ENCODE results near the gene MS4A10. TPM values are rescaled to one million over a fixed set of nuclear protein-coding genes. Genes with fewer than 3 reads are reported as not detected.

Gene MS4A10
- total RNA-seq, 1 donor, result not detected

DNA sequence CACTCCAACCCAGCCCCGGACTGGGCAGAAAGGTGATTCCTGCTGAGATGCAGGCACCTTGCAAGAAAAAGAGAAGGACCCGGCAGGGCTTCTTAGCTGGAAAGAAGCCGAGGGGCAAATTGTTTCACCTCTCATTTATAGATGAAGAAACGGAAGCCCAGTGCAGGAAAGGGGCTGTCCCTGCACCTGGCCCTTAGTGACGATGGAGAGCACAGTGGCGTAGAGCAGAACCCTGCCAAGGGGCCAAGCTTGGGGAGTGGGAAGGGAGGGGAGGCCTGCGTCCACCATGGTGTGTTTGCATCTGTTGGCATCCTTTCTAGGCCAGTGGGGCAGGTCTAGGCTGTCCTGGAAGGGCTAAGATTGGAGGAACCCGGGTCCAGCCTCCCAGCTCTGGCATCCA is 36.3 kb upstream of the MS4A10 start:
- Histone ChIP-seq H3K4me1 (ENCODE audit: insufficient read depth, low read length) (no peaks in the 10 kb centered on the region), H3K79me2 (ENCODE audit: insufficient read depth, low read length) (no peaks in the 10 kb centered on the region), H3K27me3 (ENCODE audit: insufficient read depth, low read length) (no peaks in the 10 kb centered on the region), H3K4me3 (ENCODE audit: insufficient read depth, low read length) (no peak overlapping the region), H3K9me3 (ENCODE audit: low read depth, low read length) (no peaks in the 10 kb centered on the region), H2AFZ (ENCODE audit: low read length) (no peak overlapping the region), H4K20me1 (ENCODE audit: insufficient read depth, low read length) (no peaks in the 10 kb centered on the region), H3K36me3 (ENCODE audit: insufficient read depth, low read length) (no peaks in the 10 kb centered on the region), H3K4me2 (ENCODE audit: insufficient read depth, low read length) (no peak overlapping the region), H3K27ac (ENCODE audit: low read depth, low read length) (no peak overlapping the region)
- no peak for DNase-seq (ENCODE audit: insufficient read length, low spot score, missing footprints)
- TF ChIP-seq, protein P1, sequence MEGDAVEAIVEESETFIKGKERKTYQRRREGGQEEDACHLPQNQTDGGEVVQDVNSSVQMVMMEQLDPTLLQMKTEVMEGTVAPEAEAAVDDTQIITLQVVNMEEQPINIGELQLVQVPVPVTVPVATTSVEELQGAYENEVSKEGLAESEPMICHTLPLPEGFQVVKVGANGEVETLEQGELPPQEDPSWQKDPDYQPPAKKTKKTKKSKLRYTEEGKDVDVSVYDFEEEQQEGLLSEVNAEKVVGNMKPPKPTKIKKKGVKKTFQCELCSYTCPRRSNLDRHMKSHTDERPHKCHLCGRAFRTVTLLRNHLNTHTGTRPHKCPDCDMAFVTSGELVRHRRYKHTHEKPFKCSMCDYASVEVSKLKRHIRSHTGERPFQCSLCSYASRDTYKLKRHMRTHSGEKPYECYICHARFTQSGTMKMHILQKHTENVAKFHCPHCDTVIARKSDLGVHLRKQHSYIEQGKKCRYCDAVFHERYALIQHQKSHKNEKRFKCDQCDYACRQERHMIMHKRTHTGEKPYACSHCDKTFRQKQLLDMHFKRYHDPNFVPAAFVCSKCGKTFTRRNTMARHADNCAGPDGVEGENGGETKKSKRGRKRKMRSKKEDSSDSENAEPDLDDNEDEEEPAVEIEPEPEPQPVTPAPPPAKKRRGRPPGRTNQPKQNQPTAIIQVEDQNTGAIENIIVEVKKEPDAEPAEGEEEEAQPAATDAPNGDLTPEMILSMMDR (IDR thresholded peaks at IDR 0.05; ENCODE audit: extremely low read depth, low read depth, low read length), result no peak

DNA sequence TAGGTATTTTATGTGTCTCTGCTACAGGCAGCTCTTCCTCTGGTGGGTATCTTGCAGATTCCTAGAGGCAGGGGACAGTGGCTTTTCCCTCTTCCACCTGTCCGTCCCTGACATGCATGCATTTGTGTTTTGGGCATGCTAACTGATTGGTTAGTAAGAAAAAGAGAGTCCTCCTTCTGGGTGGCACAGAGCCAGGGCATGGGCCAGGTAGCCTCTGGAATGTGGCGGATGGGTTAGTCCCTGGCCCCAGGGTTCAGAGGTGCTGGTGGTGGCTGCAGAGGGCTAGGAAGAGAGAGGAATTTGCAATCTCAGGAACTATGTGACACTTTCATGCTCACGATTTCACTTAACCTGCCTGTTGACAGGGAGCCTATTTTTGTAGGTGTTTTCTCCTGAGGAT is 34.2 kb upstream of the MS4A10 start:
- Histone ChIP-seq H3K79me2 (ENCODE audit: insufficient read depth, low read length) (no peaks in the 10 kb centered on the region), H3K27me3 (ENCODE audit: insufficient read depth, low read length) (no peaks in the 10 kb centered on the region), H3K36me3 (ENCODE audit: insufficient read depth, low read length) (no peaks in the 10 kb centered on the region), H3K27ac (ENCODE audit: low read depth, low read length) (no peak overlapping the region), H2AFZ (ENCODE audit: low read length) (no peak overlapping the region), H3K4me1 (ENCODE audit: insufficient read depth, low read length) (no peaks in the 10 kb centered on the region), H3K4me3 (ENCODE audit: insufficient read depth, low read length) (no peak overlapping the region), H4K20me1 (ENCODE audit: insufficient read depth, low read length) (no peaks in the 10 kb centered on the region), H3K4me2 (ENCODE audit: insufficient read depth, low read length) (no peak overlapping the region), H3K9me3 (ENCODE audit: low read depth, low read length) (no peaks in the 10 kb centered on the region)
- no peak for DNase-seq (ENCODE audit: insufficient read length, low spot score, missing footprints)
- TF ChIP-seq, protein P1 (IDR thresholded peaks at IDR 0.05; ENCODE audit: extremely low read depth, low read depth, low read length), result no peak

DNA sequence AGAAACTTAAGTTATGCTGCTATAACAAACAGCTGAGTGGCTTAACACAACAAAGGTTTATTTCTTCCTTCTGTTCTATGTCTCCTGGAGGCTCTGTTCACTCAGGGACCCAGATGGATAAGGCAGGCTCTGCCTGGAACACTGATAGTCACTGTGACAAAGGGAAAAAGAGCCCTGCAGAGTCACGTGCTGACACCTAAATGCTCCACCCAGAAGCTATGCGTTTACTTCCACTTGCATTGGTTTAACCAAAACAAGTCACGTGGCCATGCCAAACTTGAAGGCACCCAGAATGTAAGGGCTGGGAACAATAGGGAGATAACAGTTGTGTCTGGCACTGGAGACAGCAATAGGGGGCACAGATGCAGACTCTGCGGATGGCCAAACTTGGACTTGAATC is 31.8 kb upstream of the MS4A10 start:
- Histone ChIP-seq H3K4me2 (ENCODE audit: insufficient read depth, low read length) (no peak overlapping the region), H3K9me3 (ENCODE audit: low read depth, low read length) (no peaks in the 10 kb centered on the region), H3K27ac (ENCODE audit: low read depth, low read length) (no peak overlapping the region), H4K20me1 (ENCODE audit: insufficient read depth, low read length) (no peaks in the 10 kb centered on the region), H2AFZ (ENCODE audit: low read length) (no peak overlapping the region), H3K36me3 (ENCODE audit: insufficient read depth, low read length) (no peaks in the 10 kb centered on the region), H3K79me2 (ENCODE audit: insufficient read depth, low read length) (no peaks in the 10 kb centered on the region), H3K27me3 (ENCODE audit: insufficient read depth, low read length) (no peaks in the 10 kb centered on the region), H3K4me1 (ENCODE audit: insufficient read depth, low read length) (no peaks in the 10 kb centered on the region), H3K4me3 (ENCODE audit: insufficient read depth, low read length) (no peak overlapping the region)
- TF ChIP-seq, protein P1 (IDR thresholded peaks at IDR 0.05; ENCODE audit: extremely low read depth, low read depth, low read length), result no peak
- DNase-seq (ENCODE audit: insufficient read length, low spot score, missing footprints), result peak; percentile 30

DNA sequence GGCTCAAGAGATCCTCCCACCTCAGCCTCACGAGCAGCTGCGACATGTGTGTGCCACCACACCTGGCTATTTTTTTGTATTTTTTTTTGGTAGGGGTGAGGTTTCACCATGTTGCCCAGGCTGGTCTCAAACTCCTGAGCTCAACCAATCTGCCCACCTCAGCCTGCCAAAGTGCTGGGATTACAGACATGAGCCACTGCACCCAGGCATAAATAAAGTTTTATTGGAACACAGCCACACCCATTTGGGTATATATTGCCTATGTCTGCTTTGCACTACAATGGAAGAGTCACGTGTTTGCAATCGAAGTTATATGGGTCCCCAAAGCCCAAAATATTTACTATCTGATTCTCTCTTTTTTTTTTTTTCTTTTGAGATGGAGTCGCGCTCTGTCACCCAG is 30.2 kb upstream of the MS4A10 start:
- Histone ChIP-seq H3K79me2 (ENCODE audit: insufficient read depth, low read length) (no peaks in the 10 kb centered on the region), H3K4me2 (ENCODE audit: insufficient read depth, low read length) (no peak overlapping the region), H3K27ac (ENCODE audit: low read depth, low read length) (no peak overlapping the region), H3K9me3 (ENCODE audit: low read depth, low read length) (no peaks in the 10 kb centered on the region), H3K4me3 (ENCODE audit: insufficient read depth, low read length) (no peak overlapping the region), H3K4me1 (ENCODE audit: insufficient read depth, low read length) (no peaks in the 10 kb centered on the region), H3K27me3 (ENCODE audit: insufficient read depth, low read length) (peaks cover 5% of the 10 kb centered on the region), H2AFZ (ENCODE audit: low read length) (no peak overlapping the region), H4K20me1 (ENCODE audit: insufficient read depth, low read length) (no peaks in the 10 kb centered on the region), H3K36me3 (ENCODE audit: insufficient read depth, low read length) (no peaks in the 10 kb centered on the region)
- TF ChIP-seq, protein P1 (IDR thresholded peaks at IDR 0.05; ENCODE audit: extremely low read depth, low read depth, low read length), result no peak
- no peak for DNase-seq (ENCODE audit: insufficient read length, low spot score, missing footprints)

All from osteoblast (primary cell).